NCI-H69 (cell line): ENCODE results near the gene KCNS1.
"Not testable (repeated sequence)": the region's sequence is repeated elsewhere in the genome, so short reads cannot be mapped to it uniquely, and the experiment has no call there.

Experiments used
- DNase-seq: peaks from one replicate; lab custom pipeline; 2025; lab: John Stamatoyannopoulos, UW

KCNS1 gene

DNA sequence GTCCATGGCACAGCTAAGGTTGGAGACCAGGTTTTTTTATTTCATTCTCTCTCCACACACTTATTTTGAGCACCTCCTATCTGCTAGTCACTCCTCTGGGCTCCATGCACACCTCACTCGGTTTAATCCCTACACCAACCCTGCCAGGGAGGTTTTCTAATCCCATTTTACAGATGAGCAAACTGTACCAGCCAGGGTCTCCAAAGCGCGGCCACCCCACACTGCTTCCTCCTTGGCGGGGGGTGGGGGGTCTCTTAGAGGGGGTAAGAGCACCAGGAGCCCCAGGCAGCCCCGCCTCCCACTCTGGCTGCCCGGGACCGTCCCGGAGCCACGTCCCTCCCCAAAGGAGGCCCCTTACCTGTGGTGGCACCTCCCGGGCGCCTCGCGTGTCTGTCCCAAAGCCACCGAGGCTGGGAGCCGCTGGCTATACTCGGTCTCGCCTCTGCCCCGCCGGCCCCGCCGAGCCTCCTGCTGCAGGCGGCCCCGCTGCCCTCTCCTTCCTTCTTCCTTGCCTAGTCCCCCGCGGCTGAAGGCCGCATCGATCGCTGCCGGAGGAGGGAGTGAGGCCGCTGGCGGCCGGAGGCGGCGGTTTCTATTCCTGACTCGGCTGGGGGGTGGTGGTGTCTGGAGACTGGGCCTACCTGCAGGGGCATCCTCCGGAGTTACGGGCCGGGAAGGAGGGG, at the start of gene KCNS1:
Gene KCNS1, minus strand, starts transcription at position 565 of the 683 bp plus-strand sequence. CDS start 1,891 bp downstream, outside the sequence.
- DNase-seq: peak; percentile 59

- DNase-seq: no peak
These were observed 48.1 kb upstream of the KCNS1 start for GRCh38 chr20:45149062-45149461.

DNA sequence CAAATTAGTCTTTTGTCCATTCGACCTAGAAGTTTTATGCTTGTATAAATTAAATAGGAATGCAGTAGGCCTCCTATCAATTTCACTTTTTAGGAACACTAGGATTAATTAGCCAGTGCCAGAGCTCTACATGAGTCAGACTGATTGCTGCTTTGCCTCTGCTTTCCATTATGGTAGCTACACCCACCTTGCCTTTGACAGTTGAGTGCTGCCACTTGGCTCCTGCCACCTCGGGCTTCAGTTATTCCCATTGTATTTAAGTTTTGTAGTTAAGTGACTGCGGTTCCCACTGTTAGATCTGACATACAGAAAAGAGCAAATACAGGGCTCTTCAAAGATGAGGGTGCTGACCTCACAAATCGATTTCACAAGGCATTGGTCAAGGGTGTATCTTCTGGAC, 39.9 kb upstream of the KCNS1 start:
- no peak for DNase-seq

DNA sequence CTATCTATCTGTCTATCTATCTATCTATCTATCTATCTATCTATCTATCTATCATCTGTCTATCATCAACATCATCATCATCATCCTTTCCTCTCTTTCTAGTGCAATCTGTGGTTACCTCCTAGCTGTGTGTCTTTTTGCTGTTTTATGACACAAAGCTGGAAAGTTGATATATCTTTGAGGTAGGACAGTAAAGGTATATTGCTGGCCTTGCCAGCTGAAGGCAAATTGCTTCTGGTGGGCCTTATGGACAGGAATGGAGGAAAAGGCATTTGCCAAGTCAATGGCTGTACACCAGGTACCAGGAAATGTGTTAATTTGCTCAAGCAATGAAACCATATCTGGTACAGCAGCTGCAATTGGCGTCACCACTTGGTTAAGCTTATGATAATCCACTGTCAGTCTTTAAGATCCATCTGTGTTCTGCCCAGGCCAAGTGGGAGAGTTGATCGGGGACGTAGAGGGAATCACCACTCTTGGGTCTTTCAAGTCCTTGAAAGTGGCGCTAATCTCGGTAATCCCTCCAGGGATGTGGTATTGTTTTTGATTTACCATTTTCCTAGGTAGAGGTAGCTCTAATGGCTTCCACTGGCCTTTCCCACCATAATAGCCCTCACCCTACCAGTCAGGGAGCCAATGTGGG, 38.9 kb upstream of the KCNS1 start:
- not testable (repeated sequence) for DNase-seq

- DNase-seq: peak; percentile 41
These were observed 37.8 kb upstream of the KCNS1 start for GRCh38 chr20:45138561-45139300.

GRCh38 chr20:45136911-45137310, 36.0 kb upstream of the KCNS1 start:
- no peak for DNase-seq

DNA sequence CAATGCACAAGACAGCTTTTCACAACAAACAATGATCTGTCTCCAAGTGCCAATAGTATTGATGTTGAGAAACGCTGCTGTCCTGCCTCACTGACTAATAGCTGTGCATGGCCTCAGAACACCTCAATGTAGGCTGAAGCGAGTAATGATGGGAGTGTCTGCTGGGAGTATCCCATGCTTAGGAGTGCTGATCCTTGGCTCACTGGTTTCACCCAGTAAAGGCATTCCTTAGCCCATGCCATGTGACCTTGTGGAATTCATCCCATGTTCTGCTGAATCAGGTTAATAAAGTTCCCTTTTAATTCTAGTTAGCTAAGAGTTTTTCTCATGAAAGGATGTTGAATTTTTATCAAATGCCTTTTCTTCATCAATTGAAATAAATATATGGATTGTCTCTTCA, 27.2 kb upstream of the KCNS1 start:
- DNase-seq: no peak

- DNase-seq: no peak
These were observed 23.4 kb upstream of the KCNS1 start, which contains the start of gene WFDC12 for GRCh38 chr20:45124365-45124764. Gene WFDC12, minus strand, starts transcription at chr20:45124465. Its CDS starts 18 bp downstream, at chr20:45124447.

DNA sequence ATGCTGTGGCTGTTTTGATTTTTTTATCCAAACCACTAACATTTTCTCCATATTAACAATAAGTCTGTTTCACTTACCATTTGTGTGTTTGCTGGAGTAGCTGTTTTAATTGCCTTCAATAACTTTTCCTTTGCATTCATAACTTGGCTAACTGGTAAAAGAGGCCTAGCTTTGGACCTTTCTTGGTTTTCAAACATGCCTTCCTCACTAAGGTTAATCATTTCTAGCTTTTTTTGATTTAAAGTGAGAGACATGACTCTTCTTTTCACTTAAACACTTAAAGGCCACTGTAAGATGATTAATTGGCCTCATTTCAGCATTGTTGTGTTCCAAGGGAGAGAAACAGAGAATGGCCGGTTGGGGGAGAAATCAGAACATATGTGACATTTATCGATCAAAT, 20.5 kb upstream of the KCNS1 start:
- DNase-seq: no peak

GRCh38 chr20:45119556-45120266, 18.8 kb upstream of the KCNS1 start:
- no peak for DNase-seq

DNA sequence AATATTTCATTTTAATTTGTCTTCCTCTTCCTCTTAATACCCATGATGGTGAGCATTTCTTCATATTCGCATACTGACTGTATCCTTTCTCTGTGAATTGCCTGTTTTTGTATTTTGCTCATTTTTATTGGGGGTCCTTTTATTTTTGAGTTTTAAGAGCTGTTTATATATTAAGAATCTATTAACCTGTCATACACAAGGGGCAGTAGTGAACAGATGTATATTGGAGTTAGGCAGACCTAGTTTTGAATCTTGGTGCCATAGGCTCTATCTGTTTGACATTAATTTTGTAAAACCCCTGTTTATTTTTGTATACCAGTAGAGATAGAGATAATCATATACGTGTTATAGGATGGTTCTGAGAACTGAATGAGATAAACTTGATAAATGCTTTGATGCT, 17.1 kb upstream of the KCNS1 start:
- no peak for DNase-seq

GRCh38 chr20:45117581-45117980, 16.7 kb upstream of the KCNS1 start:
- peak; percentile 43 for DNase-seq

- no peak for DNase-seq
These were observed 14.9 kb upstream of the KCNS1 start for GRCh38 chr20:45115829-45116228.

GRCh38 chr20:45115386-45115774, 14.5 kb upstream of the KCNS1 start:
- no peak for DNase-seq

GRCh38 chr20:45114465-45115385, 13.8 kb upstream of the KCNS1 start, which contains the start of gene WFDC5:
Gene WFDC5, minus strand, starts transcription at chr20:45115174. Its CDS starts 91 bp downstream, at chr20:45115083.
- no peak for DNase-seq

- DNase-seq: no peak
These were observed 12.9 kb upstream of the KCNS1 start for GRCh38 chr20:45113865-45114264.

DNA sequence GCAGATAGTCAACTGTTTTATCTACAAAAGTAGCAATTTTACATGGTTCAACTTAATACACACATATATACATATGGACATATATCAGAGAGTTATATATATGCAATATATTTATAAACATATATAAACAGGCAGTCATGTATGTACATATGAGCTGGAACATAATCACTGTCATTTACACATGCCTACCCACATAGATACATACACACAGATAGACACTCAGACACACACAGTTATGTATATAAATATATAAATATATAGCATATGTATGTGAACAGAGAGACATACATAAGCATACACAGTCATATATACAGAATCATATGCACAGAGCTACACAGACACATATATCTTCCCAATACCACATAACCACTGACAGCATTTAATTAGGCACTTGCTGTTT, 11.8 kb upstream of the KCNS1 start:
- no peak for DNase-seq

DNA sequence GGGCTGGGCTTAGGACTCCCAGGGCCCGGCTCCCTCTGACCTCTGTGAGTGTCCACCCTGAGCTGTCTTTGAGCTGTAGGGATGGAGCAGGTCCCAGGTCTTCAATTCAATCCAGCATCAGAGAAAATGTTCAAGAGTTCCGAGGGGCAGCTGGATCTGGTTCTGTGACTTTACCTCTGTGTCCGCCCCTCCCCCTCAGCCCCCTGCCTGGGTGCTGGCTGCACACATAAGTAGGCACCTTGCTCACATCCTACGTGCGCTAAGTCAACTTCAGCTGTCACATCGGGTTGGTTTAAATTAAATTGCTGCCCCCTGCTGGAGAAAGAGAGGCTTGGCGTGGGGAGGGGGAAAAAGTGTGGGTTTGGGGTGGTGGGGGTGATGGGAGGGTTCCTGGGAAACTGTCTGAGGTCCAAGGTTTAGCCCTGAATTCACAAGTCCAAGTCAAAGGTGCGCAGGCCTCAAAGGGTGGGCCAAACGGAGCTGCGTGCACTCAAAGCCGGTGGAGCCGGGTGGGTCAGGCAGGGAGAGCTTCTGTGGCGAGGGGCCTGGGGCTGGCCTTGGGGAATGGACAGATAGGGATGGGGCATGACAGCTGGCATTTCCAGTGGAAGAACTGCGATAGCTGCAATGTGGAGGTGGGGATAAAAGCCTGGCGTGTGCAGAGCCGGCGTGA, 11.0 kb upstream of the KCNS1 start:
- DNase-seq: peak; percentile 30

- DNase-seq: no peak
These were observed 10.4 kb upstream of the KCNS1 start for GRCh38 chr20:45111285-45111684.

- no peak for DNase-seq
These were observed 9.4 kb upstream of the KCNS1 start for GRCh38 chr20:45110301-45110700.

DNA sequence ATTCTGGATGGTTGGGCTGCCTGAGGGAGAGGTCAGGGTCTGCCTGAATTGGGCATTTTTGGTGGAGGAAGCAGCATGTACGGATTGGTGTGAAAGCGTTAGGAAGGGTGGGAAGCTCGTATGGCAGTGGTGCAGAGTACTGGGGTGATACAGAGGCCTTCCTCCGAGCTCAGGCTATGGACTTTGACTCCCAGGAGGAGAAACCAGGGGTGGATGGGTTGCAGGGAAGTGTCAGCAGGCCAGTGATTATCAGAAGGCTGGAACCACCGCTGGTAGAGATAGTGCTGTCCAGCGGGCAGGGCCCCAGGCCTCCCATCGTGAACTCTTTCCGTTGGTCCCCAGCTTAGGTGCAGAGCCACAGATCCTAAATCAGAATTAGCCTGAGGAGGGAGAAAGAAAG, 8.7 kb upstream of the KCNS1 start:
- DNase-seq: no peak
